ENCODE measurements around the gene PPFIA1.

DNA sequence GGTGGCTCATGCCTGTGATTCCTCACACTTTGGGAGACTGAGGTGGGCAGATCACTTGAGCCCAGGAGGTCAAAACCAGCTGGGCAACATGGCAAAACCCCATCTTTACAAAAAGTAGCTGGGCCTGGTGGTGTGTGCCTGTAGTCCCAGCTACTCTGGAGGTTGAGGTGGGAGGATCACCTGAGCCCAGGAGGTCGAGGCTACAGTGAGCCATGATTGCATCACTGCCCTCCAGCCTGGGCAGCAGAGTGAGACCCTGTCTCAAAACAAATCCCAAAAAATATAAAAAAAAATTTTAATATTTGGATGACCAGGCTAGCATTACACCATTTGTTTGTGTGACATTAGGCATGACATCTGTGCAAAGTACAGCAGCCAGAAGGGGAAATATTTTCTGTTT is 78.1 kb downstream of the PPFIA1 start:
- TF ChIP-seq CTCF (IDR thresholded peaks at IDR 0.05 in 2 of 3, conservative IDR thresholded peaks at IDR 0.05 in 1 of 3; ENCODE audit: control insufficient read depth in 2 of 3, extremely low read depth in 1 of 3, insufficient read depth in 1 of 3, low read depth in 3 of 3, low read length in 3 of 3) (no peak), TAF1 (IDR thresholded peaks at IDR 0.05; ENCODE audit: borderline replicate concordance, low read depth, low read length) (no peak), CREB1 (IDR thresholded peaks at IDR 0.05; ENCODE audit: low read depth) (no peak), EP300 (IDR thresholded peaks at IDR 0.05; ENCODE audit: borderline replicate concordance in 1 of 2, control insufficient read depth in 1 of 2, low read depth in 2 of 2, low read length in 2 of 2) (no peak), EZH2 (IDR thresholded peaks at IDR 0.05; ENCODE audit: borderline replicate concordance, control insufficient read depth, low read depth, low read length) (no peak), NFIC (IDR thresholded peaks at IDR 0.05; ENCODE audit: low read depth, low read length) (no peak), TBL1XR1 (IDR thresholded peaks at IDR 0.05; ENCODE audit: low read depth, low read length) (no peak), HDAC6 (IDR thresholded peaks at IDR 0.05; ENCODE audit: unreplicated experiment) (no peak), MYC (IDR thresholded peaks at IDR 0.05; ENCODE audit: insufficient read depth, insufficient read length, insufficient replicate concordance, low read length, severe bottlenecking) (no peak), RELA (IDR thresholded peaks at IDR 0.05; ENCODE audit: borderline replicate concordance, partially characterized antibody) (no peak), CHD2 (IDR thresholded peaks at IDR 0.05; ENCODE audit: borderline replicate concordance, low read depth, low read length) (no peak)
- TF ChIP-seq, protein P1, sequence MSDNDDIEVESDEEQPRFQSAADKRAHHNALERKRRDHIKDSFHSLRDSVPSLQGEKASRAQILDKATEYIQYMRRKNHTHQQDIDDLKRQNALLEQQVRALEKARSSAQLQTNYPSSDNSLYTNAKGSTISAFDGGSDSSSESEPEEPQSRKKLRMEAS (IDR thresholded peaks at IDR 0.05; ENCODE audit: low read depth, low read length), result no peak

All from GM12878 (cell line).